HUDEP-2 (cell line): ENCODE results near the gene THUMPD3.

Source experiments
- DNase-seq, 76 experiments: peaks; one replicate each; lab custom pipeline; 2025; ENCODE audit not compliant: unreplicated experiment in 76 of 76; lab: John Stamatoyannopoulos, UW

Gene THUMPD3, protein sequence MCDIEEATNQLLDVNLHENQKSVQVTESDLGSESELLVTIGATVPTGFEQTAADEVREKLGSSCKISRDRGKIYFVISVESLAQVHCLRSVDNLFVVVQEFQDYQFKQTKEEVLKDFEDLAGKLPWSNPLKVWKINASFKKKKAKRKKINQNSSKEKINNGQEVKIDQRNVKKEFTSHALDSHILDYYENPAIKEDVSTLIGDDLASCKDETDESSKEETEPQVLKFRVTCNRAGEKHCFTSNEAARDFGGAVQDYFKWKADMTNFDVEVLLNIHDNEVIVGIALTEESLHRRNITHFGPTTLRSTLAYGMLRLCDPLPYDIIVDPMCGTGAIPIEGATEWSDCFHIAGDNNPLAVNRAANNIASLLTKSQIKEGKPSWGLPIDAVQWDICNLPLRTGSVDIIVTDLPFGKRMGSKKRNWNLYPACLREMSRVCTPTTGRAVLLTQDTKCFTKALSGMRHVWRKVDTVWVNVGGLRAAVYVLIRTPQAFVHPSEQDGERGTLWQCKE

DNA sequence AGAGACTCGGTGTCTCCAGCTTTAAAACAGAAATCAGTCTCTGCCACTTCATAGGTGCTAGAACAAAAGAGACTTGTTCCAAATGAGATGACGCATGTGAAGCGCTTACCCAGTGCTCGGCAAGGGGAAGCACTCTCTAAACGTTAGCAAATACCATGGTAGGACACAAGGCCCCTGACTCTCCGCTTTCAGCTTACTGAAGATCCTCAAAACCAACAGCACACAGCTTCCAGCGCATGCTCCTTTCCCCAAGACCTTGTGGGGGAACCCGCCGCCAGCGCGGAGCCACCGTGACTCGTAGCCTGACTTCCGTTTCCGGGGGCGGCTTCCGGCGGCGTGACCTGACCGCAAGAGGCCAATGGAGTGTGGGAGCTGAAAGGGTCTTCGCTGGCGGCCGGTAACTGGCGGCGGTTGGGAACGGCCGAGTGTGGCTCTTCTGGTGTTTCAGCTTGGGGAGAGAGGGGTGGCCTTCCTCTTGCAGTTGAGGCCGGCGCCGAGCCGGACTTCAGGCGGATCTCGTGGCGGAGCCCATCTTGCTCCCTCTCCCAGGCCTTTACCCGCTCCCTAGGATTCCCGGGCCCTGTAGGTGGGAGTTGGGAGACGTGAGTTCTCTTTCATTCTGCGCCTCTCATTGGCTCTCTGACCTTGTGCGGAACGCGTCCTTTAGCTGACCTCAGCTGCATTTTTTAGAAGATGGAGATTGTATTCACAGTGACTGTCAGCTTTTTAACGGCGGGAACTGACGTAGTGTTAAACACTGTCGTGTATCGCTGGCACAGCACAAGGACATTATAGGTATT lies at the start of gene THUMPD3:
Gene THUMPD3 (plus strand): TSS at position 324 of the 800 bp plus-strand sequence. CDS start 2,015 bp downstream, outside the sequence.
- peak in 75 of 76 experiments; percentile 11 to 91 (median 78) for DNase-seq

DNA sequence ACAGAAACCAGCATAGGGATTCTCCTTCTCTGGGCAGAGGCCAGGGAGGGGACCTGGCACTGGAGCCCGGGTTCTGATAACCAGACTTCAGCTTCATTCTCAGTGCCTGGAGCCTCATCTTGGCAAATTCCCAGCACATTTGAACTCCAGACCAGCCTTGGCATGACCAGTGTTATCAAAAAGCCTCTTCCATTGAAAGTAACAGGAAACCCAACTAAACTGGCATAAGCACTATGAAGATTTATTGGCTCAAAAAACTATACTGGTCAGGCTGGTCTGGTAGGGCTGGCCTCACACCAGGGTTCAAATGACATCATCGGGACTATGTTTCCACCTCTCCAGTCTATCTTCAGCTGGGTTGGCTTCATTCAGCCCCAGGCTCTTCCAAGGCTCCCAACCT lies 48.1 kb upstream of the THUMPD3 start:
- peak in 17 of 76 experiments; percentile 1 to 32 (median 8) for DNase-seq

DNA sequence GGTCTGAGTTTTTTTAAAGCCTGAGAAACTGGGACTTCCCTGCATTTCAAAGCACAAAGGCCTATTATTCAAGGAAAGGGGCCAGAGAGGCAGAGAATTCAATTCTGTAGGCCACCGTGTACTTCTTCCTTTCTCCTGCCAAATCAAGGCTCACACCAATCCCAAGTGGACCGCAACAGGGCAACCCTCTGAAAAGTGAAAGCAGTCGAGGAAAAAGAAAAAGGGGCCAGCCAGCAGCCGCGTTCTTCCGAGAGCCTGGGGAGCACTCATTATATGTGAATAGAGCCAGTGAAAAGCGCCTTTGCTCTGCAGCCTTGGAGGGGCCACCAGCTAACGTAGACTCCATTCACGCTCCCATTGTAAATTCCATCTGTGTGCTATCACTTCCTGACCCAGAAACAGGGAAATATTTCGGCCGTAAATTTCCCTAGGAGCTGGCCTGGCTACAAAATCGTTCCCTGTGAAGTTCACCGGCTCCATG lies 45.9 kb upstream of the THUMPD3 start:
- no peak for DNase-seq

DNA sequence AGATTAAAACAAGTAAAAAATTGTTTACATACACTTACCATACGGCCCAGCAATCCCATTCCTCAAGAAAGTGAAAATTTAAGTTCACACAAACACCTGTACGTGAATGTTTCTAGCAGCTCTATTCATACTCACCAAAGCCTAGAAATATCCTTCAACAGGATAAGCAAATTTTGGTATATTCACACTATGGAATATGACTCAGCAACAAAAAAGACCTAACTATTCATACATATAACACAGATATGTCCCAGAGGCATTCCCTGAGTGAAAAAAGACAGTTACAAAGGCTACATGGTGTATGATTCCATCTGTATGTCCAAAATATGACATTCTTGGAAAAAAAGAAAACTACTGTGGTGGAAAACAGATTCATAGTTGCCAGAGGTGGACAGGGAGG lies 40.1 kb upstream of the THUMPD3 start:
- DNase-seq = no peak

DNA sequence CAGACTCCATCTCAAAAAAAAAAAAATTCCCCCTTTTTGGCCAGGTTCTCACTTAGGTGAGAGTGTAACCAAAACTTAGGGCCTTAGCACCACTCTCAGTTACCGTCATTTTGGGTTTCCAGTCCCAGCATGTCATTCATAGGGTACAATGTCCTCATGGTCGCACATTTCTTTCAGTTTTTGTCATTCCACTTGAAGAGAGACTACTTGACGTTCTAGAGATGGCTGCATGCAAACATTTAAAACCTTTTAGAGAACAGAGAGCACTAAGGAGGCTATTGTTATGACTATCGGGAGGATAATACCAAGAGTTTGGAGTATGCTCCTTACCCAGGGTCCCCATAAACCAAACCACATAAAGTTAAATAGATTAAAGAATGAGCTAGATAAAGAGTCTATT lies 37.9 kb upstream of the THUMPD3 start:
- no peak for DNase-seq

DNA sequence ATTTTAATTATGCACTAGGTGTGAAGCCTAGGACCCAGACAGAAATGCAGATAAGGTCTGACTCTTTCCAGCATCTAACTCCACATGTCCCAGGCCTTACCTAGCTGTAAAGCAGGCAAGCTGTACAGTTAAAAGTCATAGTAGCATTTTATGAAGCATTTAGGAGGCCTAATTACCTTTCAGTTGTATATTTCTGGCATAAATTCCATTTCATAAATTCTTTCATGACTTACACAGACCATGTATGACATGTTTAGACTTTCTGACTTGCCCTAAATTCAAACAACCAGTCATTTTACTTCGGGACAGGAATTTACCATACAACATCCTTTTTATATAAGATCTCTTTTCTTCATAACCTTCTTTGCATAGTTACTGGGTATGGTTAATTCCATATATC lies 35.3 kb upstream of the THUMPD3 start:
- no peak for DNase-seq

DNA sequence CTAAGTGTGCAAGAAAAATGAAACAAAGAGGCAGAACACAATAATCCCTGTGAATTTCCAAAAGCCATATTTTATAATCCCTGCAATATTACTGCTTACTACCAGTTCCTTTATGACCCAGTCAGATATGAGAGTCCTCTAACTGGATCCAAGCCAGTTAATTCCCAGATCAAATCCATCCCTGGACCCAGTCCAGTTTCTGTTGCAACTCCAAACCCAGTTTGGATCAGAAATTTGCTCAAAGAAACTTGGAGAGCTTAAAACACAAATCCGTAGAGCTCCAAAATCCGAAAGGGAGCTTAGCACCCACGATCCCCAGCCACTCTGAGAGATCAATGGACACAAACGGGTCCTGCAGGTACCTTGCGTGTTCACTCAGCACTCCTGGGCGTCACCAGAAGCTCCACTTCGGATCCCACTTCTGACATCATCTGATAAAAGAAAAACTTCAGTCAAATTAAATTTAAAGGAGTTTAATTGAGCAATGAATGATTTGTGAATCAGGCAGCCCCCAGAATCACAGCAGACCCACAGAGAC lies 32.6 kb upstream of the THUMPD3 start:
- no peak for DNase-seq

DNA sequence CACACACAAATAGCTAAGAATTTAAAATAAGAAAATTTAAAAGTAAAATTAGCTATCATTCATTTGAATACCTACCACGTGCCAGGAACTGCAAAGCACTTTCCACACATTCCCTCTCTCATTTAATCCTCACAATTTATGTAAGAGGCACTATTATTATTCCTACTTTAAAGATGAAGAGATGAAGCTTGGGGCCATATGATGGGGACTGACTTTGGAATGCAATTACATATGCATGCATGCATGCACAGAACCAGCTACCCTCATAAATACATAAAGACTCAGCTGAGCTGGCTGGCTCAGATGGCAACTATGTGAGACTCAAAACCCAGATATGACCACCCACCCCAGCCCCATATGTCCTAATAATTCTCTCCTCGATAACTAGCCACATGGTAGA lies 31.7 kb upstream of the THUMPD3 start:
- DNase-seq = no peak

DNA sequence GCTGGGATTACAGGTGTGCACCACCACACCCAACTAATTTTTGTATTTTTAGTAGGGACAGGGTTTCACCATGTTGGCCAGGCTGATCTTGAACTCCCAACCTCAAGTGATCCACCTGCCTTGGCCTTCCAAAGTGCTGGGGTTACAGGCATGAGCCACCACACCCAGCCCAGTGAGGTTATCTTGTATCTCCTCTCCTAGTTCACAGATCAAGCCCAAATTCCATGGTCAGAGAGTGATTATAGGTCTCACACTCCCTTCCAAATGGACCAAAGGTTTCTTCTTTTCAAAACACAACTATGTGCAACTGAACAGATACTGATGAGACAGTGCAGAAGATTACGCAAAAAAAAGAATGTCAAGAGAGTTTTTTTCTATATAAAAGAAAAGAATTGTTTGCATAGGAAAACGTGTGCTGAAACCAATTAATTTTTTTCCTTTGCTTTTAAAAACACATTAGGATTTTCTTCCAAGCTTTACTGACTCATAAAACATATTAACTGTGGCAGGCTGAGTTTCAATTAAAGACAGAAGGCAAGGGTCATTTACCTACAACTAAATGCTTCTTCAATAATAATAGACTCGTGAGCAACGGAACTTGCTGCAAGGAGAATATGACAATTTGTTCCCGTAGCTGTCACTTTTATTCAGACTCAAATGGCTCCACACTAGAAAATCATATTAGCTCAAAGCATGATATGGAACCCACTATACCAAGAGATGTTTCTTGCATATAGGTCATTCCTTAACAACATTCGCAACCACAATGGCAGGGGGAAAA lies 30.4 kb upstream of the THUMPD3 start:
- DNase-seq = no peak

DNA sequence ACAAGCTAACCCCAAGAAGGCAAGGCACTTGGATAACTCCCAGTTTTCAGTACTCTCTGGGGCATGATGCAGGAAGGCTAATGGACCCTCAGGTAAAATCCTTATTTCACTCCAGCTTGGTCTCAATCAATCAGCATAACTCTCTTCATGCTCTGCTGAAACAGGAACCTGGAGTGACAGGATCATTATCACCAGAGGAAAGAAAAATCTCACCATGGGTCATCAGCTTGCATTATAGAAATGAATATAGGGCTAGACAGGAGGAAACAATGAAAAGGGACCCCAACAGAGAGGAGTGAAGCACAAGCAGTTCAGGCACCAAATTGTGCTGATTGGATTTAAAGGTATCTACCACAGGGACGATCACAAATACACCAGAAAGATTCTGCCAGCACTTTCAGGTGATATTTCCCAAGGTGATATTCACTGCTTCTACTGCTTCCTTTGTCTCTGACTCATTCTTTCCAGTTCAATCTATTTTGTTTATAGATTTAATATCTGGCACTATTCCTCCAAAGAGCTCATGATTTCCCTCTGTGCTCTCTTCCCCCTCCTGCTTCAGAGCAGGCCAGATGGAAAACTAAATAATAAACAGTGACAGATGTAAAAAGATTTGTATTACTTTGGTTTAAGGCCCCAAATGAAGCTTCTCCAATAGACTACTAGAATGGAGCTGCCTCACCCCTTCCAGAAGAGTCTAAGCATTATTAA lies 22.9 kb upstream of the THUMPD3 start:
- DNase-seq = no peak

DNA sequence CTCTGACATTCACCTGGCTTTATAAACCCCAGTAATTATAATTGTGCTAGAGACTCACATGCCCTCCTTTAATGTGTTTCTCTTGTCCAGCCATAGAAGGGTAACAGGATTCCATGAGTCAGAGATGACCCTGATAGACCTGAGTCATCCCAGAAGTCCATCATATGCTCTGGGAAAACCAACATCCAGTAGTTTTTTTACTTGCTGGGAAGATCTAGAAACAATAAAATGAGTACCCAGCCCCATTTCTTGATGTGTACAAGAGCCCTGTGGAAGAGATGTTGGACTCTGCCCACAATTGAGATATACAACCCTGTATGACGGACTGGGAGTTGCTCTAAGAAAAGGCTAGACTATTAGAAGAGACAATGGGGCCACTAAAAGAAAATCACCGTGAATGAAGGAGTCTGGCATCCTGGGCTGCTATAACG lies 22.4 kb upstream of the THUMPD3 start:
- no peak for DNase-seq

DNA sequence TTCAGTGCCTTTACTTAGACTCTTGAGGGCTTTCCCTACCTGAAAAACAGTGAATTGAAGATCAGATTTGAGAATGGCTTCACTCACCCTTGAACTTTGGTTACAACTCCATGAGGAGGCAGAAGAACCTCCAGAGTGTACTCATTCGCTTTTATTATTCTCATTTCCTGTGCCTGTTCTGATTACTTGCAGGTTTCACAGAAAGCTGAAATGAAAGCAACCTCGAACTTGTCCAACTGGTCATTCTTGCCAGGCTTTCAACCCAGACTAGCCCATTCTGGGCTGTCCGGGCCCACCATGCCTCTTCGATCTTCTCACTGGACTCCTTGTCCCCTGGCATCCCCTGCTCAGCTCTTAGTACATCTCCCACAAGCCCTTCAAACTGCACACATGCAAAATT lies 20.2 kb upstream of the THUMPD3 start:
- no peak for DNase-seq

DNA sequence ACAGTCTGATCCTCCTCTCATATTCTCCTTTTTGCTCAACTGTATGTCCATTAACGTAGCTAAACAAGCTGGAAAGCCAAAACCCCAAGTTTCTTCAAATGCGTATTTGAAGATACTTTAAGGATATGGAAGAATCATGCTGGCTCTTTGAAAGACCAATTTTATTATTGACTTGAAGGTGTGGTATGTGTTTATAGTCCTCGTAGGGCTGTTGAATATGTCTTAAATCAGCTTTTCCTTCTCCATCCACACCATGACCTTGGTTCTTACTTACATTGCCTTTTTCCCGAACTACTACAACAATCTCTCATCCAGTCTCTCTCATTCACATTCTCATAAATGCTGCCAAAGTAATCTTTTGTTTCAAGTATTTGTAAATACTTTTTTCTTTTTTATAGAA lies 19.7 kb upstream of the THUMPD3 start:
- no peak for DNase-seq

DNA sequence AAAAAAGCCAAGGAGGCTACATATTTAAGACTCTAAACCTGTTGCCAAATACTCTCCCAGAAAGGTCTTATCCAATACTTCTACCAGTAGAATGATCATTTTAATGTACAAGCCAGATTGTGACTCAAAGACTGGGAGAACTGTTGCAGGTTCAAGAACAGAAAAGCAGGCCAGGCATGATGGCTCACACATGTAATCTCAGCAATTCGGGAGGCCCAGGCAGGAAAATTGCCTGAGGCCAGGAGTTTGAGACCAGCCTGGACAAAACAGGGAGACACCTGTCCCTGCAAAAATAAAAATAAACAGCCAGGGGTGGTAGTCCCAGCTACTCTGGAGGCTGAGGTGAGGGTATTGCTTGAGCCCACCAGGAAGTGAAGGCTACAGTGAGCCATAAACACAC lies 17.8 kb upstream of the THUMPD3 start:
- DNase-seq = no peak

DNA sequence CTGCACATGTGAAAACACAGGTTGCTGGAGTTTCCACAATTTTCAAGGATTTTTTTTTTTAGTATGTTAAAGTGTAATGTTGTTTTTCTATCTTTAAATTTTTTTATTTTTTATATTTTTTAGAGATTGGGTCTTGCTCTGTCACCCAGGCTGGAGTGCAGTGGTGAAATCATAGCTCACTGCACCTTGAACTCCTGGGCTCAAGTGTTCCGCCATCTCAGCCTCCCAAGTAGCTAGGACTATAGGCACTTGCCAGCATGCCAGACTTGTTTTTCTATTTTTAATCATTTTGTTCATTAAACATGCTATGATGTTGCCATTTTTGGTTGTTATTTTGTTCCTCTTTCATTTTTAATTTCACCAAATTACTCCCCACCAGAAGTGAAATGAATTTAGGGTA lies 16.7 kb upstream of the THUMPD3 start:
- DNase-seq = no peak

DNA sequence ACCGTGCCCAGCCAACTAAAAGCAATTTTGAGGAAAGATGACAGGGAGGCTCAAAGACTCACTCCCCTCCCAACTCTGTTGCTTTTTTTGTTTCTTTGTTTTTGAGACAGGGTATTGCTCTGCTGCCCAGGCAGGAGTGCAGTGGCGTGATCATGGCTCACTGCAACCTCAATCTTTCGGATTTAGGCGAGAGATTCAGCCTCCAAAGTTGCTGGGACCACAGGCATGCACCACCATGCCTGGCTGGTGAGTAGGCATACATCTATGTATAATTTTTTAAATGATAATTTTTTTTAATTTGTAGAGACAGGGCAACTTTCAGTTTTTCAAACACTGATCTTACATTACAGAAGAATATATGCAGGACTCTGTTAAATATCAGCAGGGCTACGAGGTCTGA lies 15.8 kb upstream of the THUMPD3 start:
- no peak for DNase-seq

DNA sequence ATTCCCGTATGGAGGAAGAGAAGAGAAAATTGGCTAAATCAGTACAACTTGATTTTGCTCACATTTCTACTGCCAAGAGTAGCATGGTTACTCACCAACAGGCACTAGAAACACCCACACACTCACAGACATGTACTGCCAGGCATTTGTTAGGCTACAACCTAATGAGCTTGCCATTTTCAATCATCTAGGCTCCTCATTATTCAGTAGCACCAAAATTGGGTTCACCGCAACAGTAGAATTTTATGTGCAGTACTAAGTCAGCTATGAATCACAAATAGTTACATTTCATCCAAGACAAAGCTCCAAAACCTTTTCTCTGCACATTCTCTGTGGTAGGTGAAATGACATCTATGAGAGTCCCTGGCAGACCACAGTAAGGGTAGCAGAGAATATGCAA lies 15.0 kb upstream of the THUMPD3 start:
- DNase-seq = no peak

DNA sequence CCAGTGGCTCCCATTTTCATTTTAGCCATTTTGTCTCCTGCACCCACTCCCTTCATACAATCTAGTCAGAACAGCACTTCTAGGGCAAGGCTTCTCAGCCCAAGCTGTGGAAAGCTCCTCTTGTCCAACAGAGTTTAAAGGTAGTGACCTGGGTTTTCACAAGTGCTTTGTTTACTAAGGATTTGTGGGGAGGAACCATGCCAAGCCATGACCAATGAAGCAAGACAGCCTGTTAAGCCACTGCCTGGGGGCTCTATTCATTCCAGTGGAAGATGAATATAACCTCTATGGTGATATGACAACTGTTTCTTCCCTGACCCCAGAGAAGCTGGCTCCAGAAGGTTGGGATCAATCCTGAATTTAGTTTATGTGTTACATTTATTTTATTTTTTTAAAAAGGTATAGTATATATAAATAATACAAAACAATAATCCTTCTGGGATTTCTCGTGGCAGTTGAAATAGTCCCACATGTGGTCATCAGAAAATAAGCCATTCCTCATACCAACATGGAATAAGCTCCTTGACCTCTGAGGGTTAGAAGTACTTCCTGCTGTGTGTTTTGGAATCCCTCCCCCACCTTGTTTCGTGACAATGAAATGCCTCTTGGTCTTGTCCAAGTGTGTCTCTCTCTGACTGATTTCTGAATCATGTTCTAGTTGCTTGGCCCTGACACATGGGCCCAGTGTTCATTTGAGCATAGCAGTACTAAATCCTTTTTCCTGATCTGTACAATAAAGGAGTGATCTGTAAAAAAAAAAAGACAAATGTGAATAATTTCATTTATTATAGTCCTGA lies 13.3 kb upstream of the THUMPD3 start:
- no peak for DNase-seq

DNA sequence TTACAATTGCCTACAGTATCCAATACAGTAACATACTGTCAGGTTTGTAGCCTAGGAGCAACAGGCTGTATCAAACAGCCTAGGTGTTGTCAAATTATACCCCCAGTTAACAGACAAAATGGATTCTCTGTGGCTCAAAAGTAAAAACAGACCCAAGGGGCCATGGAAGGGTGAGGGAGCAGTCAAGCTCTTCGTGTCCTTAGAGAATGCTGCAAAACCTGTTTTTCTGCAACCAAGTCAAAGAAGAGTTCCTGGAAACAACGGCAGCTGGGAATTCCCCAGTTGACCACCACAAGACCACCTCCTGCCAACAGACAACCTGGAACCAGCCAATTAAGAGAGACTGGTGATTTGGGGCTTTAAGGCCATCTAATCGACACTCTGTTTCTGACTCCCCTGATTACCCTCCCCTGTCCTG lies 11.1 kb upstream of the THUMPD3 start:
- no peak for DNase-seq
